HepG2 (cell line): ENCODE measurements around the gene RAC3. TPM values are rescaled to one million over a fixed set of nuclear protein-coding genes. Genes with fewer than 3 reads are reported as not detected.
A peak's percentile ranks its signal among the peaks of the same experiment; 100 is the strongest.

Experiments used
- ATM ChIP-seq: fragments of 450-650 bp; IDR thresholded peaks from 2 replicates; pipeline ENCODE4 v1.7.1; 2017; ENCODE audit warnings: mild to moderate bottlenecking, borderline replicate concordance
- CCAR2 ChIP-seq: fragments of 200-400 bp; formaldehyde crosslinking; optimal IDR thresholded peaks from 2 replicates; pipeline ENCODE3; 2018; ENCODE audit warnings: low read depth, mild to moderate bottlenecking, low read length, moderate library complexity
- HNRNPH1 ChIP-seq: fragments of 200-400 bp; formaldehyde crosslinking; optimal IDR thresholded peaks from 2 replicates; pipeline ENCODE3; 2017; ENCODE audit warnings: mild to moderate bottlenecking, low read depth, low read length
- KMT2A ChIP-seq: sonication (generic); formaldehyde crosslinking; IDR thresholded peaks from 2 replicates; pipeline ENCODE4 v1.4.0; 2020; ENCODE audit warnings: missing genetic modification reagents
- MZF1 ChIP-seq: sonication (generic); formaldehyde crosslinking; IDR thresholded peaks from 2 replicates; pipeline ENCODE4 v1.8.1; 2023; ENCODE audit warnings: mild to moderate bottlenecking, missing genetic modification reagents, borderline replicate concordance
- SMAD1 ChIP-seq: sonication (generic); formaldehyde crosslinking; IDR thresholded peaks from 2 replicates; pipeline ENCODE4 v1.4.0; 2020; ENCODE audit warnings: missing genetic modification reagents, low read depth, mild to moderate bottlenecking, borderline replicate concordance
- SMAD9 ChIP-seq: sonication (generic); formaldehyde crosslinking; IDR thresholded peaks from 2 replicates; pipeline ENCODE4 v1.5.1; 2020; ENCODE audit warnings: mild to moderate bottlenecking, missing genetic modification reagents
- TEAD3 ChIP-seq: optimal IDR thresholded peaks from 2 replicates; pipeline ENCODE3; 2016; ENCODE audit warnings: borderline replicate concordance
- ZNF10 ChIP-seq: sonication (generic); formaldehyde crosslinking; IDR thresholded peaks from 2 replicates; pipeline ENCODE4 v1.4.0; 2020; ENCODE audit warnings: mild to moderate bottlenecking, low read depth, missing genetic modification reagents, borderline replicate concordance
- ZNF333 ChIP-seq: sonication (generic); formaldehyde crosslinking; IDR thresholded peaks from 2 replicates; pipeline ENCODE4 v1.4.0; 2020; ENCODE audit warnings: mild to moderate bottlenecking, missing genetic modification reagents, borderline replicate concordance
- ZNF619 ChIP-seq: sonication (generic); formaldehyde crosslinking; IDR thresholded peaks from 2 replicates; pipeline ENCODE4 v1.4.0; 2020; ENCODE audit warnings: mild to moderate bottlenecking, missing genetic modification reagents
- ZNF891 ChIP-seq: sonication (generic); formaldehyde crosslinking; IDR thresholded peaks from 2 replicates; pipeline ENCODE4 v1.5.0; 2020; ENCODE audit warnings: mild to moderate bottlenecking, missing genetic modification reagents
- ZSCAN21 ChIP-seq: sonication (generic); formaldehyde crosslinking; IDR thresholded peaks from 2 replicates; pipeline ENCODE4 v1.8.0; 2022; ENCODE audit warnings: mild to moderate bottlenecking, missing genetic modification reagents, moderate library complexity, borderline replicate concordance
- polyA plus RNA-seq, 8 experiments: library from polyadenylated mRNA; depleted of rRNA in 3 of 8; stranded (reverse) in 7 of 8; unstranded in 1 of 8; fragments of >200 nt; fragmentation: Illumina TruSeq in 4 of 8; extraction: Trizol in 4 of 8; gene quantifications; 2 replicates each; pipeline versions ENCODE4 v1.2.1 to v1.2.3, GENCODE V29; 2011 to 2016; ENCODE audit warnings: low read depth in 4 of 8, missing spikeins in 1 of 8, mixed read lengths in 1 of 8; ENCODE audit not compliant: insufficient read depth in 1 of 8
- total RNA-seq, 5 experiments: library from RNA; depleted of rRNA; stranded (reverse); fragments of >200 nt; fragmentation: Illumina TruSeq; extraction: Trizol; gene quantifications; 2 replicates each; pipeline ENCODE4 v1.2.3, GENCODE V29; 2016; ENCODE audit warnings: low read depth in 1 of 5
- TF ChIP-seq, protein P1 (sequence below): sonication (generic); formaldehyde crosslinking; IDR thresholded peaks from 2 replicates; pipeline ENCODE4 v1.4.0; 2020; ENCODE audit warnings: mild to moderate bottlenecking, missing genetic modification reagents
- TF ChIP-seq, protein P2 (sequence below): IDR thresholded peaks from 2 replicates; pipeline ENCODE4 v1.6.1; 2016; ENCODE audit warnings: mild to moderate bottlenecking
- TF ChIP-seq, protein P3 (sequence below): sonication (generic); formaldehyde crosslinking; IDR thresholded peaks from 2 replicates; pipeline ENCODE4 v1.5.0; 2020; ENCODE audit warnings: mild to moderate bottlenecking, low read depth, missing genetic modification reagents, borderline replicate concordance
- TF ChIP-seq, protein P4 (sequence below): sonication (generic); formaldehyde crosslinking; IDR thresholded peaks from 2 replicates; pipeline ENCODE4 v1.5.0; 2020; ENCODE audit warnings: mild to moderate bottlenecking, missing genetic modification reagents
- TF ChIP-seq, protein P5 (sequence below): sonication (generic); formaldehyde crosslinking; IDR thresholded peaks from 2 replicates; pipeline ENCODE4 v1.8.1; 2023; ENCODE audit warnings: mild to moderate bottlenecking, inconsistent platforms, moderate library complexity, missing genetic modification reagents, borderline replicate concordance

The RAC3 gene
- total and polyA plus RNA-seq, 2 of the 13 experiments (the other 11 are each of a cell fraction or from before 2014, with no cell fraction given), result 10.5 to 21.3 TPM

DNA sequence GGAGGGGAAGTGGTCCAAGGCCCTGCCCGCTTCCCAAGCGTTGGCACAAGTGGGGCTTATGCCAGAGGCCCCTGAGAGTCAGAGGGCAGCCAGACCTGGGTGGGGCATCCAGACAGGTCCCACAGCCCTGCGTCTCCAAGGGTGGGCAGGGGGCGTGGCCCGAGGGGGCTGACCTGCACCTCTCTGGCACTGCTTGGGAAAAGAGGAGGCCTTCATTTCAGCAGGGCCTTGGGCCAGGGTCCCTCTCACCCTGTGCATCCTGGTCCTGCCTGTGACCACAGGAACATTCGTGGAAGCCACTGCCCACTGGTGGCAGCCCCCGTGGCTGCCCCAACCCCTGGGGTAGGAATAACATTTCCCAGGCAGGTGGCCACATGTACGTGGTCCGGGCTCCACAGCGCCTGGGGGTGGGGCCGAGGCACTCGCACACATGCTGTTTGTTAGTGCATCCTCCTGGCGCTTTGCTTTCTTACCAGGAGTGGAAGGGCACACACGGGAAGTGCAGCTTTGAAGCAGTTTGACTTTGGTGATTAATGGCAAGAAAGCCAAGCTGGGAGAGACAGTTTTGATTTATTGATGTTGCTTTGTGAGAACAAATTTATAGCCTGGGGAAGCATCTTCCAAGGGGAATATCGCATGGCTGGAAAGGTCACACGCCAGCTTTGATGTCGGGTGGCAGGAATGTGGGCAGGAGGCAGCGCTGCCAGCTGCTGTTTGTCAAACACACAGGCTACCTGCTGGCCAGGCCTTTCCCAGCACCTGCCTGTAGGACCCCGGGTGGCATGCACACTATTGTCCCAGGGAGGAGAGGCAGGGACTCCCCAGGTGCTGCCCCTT, 13.1 kb upstream of the RAC3 start (continued):
- TF ChIP-seq, protein P1, sequence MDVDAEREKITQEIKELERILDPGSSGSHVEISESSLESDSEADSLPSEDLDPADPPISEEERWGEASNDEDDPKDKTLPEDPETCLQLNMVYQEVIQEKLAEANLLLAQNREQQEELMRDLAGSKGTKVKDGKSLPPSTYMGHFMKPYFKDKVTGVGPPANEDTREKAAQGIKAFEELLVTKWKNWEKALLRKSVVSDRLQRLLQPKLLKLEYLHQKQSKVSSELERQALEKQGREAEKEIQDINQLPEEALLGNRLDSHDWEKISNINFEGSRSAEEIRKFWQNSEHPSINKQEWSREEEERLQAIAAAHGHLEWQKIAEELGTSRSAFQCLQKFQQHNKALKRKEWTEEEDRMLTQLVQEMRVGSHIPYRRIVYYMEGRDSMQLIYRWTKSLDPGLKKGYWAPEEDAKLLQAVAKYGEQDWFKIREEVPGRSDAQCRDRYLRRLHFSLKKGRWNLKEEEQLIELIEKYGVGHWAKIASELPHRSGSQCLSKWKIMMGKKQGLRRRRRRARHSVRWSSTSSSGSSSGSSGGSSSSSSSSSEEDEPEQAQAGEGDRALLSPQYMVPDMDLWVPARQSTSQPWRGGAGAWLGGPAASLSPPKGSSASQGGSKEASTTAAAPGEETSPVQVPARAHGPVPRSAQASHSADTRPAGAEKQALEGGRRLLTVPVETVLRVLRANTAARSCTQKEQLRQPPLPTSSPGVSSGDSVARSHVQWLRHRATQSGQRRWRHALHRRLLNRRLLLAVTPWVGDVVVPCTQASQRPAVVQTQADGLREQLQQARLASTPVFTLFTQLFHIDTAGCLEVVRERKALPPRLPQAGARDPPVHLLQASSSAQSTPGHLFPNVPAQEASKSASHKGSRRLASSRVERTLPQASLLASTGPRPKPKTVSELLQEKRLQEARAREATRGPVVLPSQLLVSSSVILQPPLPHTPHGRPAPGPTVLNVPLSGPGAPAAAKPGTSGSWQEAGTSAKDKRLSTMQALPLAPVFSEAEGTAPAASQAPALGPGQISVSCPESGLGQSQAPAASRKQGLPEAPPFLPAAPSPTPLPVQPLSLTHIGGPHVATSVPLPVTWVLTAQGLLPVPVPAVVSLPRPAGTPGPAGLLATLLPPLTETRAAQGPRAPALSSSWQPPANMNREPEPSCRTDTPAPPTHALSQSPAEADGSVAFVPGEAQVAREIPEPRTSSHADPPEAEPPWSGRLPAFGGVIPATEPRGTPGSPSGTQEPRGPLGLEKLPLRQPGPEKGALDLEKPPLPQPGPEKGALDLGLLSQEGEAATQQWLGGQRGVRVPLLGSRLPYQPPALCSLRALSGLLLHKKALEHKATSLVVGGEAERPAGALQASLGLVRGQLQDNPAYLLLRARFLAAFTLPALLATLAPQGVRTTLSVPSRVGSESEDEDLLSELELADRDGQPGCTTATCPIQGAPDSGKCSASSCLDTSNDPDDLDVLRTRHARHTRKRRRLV (CRISPR knock-in tag), result no peak
- TF ChIP-seq TEAD3 (CRISPR knock-in tag), result no peak
- no peak for TF ChIP-seq SMAD9 (CRISPR knock-in tag)
- no peak for TF ChIP-seq HNRNPH1
- TF ChIP-seq SMAD1, result no peak; the same call in 1 of the 2 replicates
- TF ChIP-seq, protein P2, sequence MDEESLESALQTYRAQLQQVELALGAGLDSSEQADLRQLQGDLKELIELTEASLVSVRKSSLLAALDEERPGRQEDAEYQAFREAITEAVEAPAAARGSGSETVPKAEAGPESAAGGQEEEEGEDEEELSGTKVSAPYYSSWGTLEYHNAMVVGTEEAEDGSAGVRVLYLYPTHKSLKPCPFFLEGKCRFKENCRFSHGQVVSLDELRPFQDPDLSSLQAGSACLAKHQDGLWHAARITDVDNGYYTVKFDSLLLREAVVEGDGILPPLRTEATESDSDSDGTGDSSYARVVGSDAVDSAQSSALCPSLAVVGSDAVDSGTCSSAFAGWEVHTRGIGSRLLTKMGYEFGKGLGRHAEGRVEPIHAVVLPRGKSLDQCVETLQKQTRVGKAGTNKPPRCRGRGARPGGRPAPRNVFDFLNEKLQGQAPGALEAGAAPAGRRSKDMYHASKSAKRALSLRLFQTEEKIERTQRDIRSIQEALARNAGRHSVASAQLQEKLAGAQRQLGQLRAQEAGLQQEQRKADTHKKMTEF (CRISPR knock-in tag), result no peak
- TF ChIP-seq ZNF333 (CRISPR knock-in tag), result no peak
- TF ChIP-seq, protein P3, sequence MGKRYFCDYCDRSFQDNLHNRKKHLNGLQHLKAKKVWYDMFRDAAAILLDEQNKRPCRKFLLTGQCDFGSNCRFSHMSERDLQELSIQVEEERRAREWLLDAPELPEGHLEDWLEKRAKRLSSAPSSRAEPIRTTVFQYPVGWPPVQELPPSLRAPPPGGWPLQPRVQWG, result no peak
- TF ChIP-seq KMT2A (CRISPR knock-in tag), result no peak
- TF ChIP-seq, protein P4, sequence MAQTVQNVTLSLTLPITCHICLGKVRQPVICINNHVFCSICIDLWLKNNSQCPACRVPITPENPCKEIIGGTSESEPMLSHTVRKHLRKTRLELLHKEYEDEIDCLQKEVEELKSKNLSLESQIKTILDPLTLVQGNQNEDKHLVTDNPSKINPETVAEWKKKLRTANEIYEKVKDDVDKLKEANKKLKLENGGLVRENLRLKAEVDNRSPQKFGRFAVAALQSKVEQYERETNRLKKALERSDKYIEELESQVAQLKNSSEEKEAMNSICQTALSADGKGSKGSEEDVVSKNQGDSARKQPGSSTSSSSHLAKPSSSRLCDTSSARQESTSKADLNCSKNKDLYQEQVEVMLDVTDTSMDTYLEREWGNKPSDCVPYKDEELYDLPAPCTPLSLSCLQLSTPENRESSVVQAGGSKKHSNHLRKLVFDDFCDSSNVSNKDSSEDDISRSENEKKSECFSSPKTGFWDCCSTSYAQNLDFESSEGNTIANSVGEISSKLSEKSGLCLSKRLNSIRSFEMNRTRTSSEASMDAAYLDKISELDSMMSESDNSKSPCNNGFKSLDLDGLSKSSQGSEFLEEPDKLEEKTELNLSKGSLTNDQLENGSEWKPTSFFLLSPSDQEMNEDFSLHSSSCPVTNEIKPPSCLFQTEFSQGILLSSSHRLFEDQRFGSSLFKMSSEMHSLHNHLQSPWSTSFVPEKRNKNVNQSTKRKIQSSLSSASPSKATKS (CRISPR knock-in tag), result no peak
- no peak for TF ChIP-seq ZNF10
- TF ChIP-seq ZSCAN21, result no peak; the same call in 1 of the 2 replicates
- TF ChIP-seq ZNF891 (CRISPR knock-in tag), result no peak
- TF ChIP-seq MZF1 (CRISPR knock-in tag), result no peak
- no peak for TF ChIP-seq ATM
- TF ChIP-seq CCAR2, result no peak
- TF ChIP-seq ZNF619 (CRISPR knock-in tag), result peak; percentile 29; the same call in 1 of the 2 replicates
- TF ChIP-seq, protein P5, sequence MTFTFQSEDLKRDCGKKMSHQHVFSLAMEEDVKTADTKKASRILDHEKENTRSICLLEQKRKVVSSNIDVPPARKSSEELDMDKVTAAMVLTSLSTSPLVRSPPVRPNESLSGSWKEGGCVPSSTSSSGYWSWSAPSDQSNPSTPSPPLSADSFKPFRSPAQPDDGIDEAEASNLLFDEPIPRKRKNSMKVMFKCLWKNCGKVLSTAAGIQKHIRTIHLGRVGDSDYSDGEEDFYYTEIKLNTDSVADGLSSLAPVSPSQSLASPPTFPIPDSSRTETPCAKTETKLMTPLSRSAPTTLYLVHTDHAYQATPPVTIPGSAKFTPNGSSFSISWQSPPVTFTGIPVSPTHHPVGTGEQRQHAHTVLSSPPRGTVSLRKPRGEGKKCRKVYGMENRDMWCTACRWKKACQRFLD (CRISPR knock-in tag), result no peak
